HG02943 (cell line): ENCODE data around the gene RAB22A.

Experiments
- ATAC-seq: cut with Tn5 transposase; IDR thresholded peaks from one replicate; pipeline ENCODE4 v1.9.1; 2021; ENCODE audit warnings: mild to moderate bottlenecking, low read depth, moderate library complexity; ENCODE audit not compliant: unreplicated experiment

RAB22A gene

DNA sequence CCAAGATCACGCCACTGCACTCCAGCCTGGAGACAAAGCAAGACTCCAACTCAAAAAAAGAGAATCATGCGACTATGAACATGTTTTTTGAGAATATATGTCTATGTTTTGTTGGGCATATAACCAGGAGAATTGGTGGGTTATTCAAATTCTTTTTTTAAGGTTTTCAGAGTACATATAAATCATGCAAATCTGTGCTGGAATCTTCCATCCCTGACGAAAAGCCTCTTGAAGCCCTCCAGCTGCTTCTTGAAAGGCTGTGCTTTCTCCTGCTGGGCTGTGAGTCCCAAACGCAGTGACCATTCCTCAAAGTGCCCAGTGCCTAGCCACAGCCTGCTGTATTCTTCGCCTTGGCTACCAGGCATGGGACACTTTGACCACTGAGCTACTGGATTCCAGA is 9.2 kb upstream of the RAB22A start:
- ATAC-seq, result no peak

DNA sequence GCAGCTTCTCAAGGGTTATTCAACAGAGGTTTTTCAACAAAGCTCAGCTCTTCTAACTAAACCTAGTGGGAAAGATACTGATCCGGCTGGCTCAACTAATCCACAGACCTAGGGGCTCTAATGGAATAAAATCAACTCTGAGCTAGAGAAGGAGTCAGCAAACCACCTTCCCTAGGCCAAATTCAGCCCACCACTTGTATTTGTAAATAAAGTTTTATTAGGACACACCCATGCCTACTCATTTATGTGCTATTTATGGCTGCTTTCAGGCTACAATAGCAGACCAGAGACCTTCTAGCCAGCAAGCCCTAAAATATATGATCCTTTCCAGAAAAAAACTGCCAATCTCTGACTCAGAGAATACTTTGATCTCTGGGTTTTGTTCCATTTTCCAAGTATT is 6.0 kb upstream of the RAB22A start:
- ATAC-seq, result no peak

GRCh38 chr20:58305061-58305460 is 4.5 kb upstream of the RAB22A start:
- no peak for ATAC-seq

GRCh38 chr20:58306421-58307261 is 2.9 kb upstream of the RAB22A start:
- peak; percentile 46 for ATAC-seq

DNA sequence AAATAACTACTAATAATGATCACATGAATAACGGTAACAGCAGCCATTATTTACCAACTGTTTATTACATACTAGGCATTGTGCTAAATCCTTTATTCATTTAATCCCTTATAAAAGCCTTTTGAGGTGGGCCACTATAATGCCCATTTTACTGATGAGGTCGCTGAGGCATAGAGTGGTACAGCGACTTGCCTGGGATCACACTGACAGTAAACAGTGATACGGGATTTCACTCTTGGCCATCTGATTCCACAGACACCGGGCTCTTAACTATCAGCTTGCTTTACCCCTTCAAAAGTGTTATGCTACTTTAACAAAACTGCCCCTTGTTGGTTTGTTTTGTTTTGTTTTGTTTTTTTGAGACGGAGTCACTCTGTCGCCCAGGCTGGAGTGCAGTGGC is 2.2 kb upstream of the RAB22A start:
- no peak for ATAC-seq

DNA sequence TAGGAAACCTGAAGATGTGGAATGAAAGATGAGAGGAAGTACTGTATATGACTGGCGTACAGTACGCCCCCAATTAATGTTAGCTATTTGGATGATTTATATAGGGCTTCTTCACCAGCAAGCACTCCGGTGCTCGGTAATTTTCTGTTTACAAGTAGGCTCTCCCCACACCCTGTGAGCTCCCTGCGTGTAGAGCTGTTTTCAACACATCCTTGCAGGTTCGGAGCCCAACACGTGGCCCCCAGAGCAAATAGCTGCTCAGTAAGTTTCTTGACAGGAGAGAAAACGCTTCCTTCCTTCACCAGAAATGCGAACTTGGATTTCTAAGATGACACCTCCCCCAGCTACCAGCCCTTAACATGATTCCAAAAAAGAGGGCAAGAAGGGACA is 1.2 kb upstream of the RAB22A start:
- ATAC-seq, result no peak

DNA sequence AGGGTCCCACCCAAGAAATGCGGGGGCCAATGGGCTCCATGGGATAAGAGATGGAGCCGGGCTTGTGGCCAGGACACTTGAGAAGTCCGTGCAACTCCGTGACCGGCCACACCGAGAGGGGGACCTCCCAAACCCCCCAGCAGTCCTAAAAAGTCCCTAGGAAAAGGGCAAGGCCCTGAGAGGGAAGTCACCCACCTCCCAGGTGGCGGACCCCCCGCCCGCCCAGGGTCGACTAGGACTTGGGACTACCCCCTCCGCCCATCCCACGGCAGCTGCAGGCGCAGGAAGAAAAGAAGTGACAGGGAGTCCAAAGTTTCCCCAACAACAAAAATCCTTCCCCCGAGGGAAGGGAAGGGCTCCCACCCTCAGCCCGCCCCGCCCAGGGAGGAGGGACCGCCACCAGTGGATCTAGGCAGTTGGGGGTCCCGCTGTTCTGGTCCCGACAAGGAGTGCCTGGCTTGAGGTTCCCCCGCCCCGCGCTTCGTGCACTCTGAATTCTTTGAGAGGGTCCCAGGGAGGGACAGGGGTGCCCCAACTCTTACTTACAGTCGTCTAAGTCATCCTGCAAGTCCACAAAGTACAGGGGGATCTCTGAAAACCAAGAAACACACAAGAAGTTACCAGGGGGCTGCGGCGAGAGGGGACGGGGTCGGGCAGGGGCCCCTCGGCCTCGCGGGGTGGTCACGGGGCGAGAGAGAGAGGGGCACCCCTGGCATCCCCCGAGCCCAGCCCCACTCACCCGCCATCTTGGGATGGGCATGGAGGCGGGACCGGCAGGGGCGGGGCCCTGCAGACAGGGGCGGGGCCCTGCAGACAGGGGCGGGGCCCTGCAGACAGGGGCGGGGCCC is 611 bp upstream of the RAB22A start:
- peak; percentile 39 for ATAC-seq

DNA sequence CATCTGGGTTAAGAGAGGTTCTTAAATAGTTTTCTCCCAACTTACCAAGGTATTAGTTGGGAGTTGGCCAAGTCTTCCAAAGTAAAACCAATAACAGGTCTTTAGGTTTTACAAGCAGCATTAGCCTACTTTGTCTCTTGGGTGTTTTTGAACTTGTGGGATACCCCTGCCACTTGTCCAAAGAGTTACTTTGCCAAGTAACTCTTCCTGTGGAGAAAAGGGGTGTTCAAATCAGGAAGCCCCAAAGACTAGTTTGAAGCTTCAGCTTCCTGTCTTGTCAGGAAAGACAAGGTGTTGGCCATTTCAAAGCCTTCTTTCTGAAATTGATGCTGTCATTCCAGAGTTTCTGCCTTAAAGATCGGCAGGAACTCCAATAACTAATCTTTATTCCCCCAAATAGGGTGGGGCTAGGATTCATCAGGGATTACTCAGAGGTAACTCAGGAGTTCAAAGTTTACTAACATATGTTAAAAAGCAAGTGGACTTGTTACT is 822 bp downstream of the RAB22A start:
- no peak for ATAC-seq

GRCh38 chr20:58312836-58313235 is 3.3 kb downstream of the RAB22A start:
- ATAC-seq, result no peak

DNA sequence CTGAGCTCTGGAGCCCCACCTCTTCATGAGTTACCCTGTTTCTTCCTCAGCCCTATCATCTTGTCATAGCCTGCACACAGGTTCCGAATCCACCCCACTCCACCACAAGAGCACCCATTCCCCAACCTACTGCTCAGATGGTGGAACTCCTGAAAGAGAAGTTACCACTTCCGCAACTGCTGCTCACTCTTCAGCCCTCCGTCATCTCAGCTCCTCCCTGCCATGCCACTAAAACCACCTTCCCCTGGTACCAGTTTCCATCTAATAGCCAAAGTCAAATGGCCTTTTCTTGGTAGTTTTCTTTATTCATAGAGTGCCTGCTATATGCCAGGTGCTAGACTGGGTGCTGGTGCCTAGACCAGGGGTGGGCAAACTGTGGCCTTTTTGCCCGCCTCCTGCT is 3.9 kb downstream of the RAB22A start:
- no peak for ATAC-seq

GRCh38 chr20:58321205-58321604 is 11.7 kb downstream of the RAB22A start:
- ATAC-seq, result no peak

DNA sequence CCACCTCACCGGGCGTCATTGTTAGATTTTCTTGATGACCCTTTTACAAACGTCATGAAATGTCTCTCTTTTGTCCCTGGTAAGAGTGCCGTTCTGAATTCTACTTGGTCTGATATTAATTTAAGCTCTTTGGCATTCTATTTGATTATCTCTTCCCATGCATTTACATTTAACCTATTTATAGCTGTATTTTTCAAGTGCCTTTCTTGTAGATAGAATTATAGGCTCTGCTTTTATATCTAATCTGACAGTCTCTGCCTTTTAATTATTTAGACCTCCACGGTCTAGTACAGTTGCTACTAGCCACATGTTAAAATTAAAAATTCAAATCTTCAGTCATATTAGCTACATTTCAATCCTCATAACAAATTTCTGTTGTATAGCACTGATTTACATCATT is 12.6 kb downstream of the RAB22A start:
- ATAC-seq, result no peak

DNA sequence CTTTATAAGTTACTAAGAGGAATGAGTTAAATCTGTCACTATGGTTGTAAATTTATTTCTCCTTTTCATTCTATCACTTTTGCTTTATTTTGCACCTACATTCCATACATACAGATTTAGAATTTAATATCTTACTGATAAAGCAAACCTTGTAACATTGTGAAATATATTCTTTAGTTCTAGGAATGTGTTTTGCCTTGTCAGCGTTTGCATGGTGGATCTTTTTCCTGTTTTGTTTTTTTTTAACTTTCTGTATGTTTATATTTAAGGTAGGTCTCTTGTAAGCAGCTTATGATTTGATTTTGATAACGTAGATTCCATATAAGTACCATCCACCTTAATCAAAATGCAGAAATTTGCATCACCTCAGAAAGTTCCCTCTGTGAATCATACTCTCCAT is 16.4 kb downstream of the RAB22A start:
- ATAC-seq, result no peak

DNA sequence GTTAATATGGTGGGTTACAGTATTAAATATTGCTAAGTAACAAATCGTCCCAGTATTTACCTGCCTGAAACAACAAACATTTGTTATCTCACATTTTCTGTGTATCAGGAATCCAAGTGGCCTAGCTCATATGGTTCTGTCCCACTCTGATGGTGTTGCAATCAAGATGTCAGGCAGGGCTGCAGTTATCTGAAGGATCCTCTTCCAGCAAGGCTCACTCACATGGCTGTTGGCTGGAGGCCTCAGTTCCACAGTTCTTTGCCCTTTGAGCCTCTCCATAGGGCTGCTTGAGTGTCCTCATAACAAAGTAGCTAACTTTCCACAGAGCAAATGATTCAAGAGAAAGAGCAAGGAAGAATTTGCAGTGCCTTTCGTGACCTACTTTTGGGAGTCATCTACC is 17.7 kb downstream of the RAB22A start:
- ATAC-seq, result no peak

DNA sequence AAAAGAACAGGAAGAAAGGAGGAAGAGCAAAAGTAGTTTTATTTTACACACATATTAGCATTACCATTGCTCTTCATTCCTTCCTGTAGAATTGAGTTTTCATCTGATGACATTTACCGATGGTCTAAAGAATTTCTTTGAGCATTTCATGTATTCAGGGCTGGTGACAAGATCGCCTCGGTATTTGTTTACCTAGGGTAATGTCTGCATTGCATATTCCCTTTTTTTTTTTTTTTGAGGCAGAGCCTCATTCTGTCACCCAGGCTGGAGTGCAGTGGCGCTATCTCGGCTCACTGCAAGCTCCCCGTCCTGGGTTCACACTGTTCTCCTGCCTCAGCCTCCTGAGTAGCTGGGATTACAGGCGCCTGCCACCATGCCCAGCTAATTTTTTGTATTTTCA is 19.3 kb downstream of the RAB22A start:
- ATAC-seq, result no peak

DNA sequence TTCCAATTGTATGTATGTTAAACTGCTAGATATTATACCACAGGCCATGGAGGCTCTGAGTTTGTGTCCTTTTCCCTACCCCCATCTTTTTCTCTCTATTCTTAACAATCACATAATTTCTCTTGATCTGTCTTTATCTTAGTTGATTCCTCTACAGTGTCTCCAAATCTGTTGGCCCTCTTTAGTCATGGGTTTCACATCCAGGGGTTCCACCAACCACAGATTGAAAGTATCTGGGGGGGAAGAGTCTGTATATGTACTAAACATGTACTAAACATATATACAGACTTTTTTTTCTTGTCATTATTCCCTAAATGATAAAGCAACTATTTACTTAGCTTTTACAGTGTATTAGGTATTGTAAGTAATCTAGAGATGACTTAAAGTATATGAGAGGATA is 20.2 kb downstream of the RAB22A start:
- ATAC-seq, result no peak

GRCh38 chr20:58330249-58330648 is 20.7 kb downstream of the RAB22A start:
- ATAC-seq, result no peak

DNA sequence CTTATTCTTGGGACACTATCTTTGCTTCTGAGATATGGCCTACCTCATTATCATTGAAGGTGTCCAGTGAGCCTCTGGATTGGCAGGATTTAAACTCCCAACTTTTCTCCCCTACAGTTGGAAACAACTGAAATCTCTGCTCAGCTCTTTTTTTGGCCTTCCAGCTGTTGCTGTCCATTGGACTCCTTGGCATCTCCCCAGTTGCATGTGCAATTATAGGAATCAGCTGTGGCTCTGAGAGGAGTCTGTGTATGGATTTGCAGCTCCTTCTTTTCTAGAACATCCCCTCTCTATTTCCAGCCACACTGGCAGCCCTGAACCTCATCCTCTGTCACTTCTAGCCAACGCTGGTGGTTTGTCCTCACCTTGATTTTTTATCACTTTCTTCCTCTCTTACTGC is 21.2 kb downstream of the RAB22A start:
- no peak for ATAC-seq

DNA sequence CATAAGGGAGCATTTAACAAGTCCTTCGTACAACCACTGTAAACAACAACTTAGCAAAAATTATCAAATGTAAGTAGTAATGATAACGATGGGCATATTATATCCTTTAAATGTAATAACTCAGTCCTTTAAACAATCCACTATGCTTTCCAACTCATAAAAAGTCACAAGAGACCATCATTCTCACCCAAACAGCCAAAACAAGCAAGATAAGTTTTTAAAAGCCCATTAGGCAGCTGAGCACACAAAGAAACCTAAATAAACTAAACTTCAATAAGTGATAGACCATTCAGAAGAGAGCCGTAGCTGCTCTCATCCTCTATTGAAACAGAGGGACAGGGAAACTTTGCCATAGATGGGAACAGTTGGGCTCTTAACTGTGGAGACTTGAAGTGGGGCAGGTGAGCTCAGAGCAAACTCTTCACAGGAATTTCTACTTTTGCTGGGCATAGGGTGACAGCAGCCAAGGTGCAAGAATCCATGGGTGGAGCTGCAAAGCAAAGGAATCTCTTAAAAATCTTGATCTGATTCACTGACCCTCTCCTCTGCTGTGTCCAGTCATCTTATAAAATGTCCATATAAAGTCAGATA is 22.5 kb downstream of the RAB22A start:
- ATAC-seq, result no peak

GRCh38 chr20:58339741-58340140 is 30.2 kb downstream of the RAB22A start:
- ATAC-seq, result no peak

DNA sequence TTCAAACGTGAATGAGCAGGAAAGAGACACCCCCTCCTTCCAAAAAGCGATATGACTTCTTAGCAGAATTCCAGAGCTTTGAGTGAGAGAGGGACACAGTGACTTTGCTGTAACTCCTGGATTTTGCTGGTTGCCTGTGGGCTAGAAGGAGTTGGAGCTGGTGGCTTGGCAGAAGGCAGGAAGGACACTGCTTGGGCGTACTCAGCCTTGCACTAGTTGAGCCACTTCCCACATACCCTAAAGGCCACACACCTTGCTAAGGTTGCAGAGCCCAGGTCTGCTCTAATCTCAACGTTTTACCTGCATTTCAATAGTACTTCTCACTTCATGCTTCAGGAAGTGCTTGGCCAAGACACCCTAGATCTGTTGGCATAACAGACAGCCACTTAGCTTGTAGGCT is 30.6 kb downstream of the RAB22A start:
- ATAC-seq, result no peak
